ENCODE measurements around the gene NAA25.

GRCh38 chr12:112049351-112049750 lies 59.2 kb downstream of the NAA25 start:
- TF ChIP-seq MXI1 (IDR thresholded peaks at IDR 0.05; ENCODE audit: low read depth, low read length), result no peak
- TF ChIP-seq POLR2AphosphoS5 (IDR thresholded peaks at IDR 0.05; ENCODE audit: low read depth, low read length), result no peak
- no peak for TF ChIP-seq CTCF (IDR thresholded peaks at IDR 0.05)
- no peak for TF ChIP-seq ELF1 (IDR thresholded peaks at IDR 0.05)
- no peak for TF ChIP-seq RCOR1 (IDR thresholded peaks at IDR 0.05; ENCODE audit: low read length)
- TF ChIP-seq EZH2phosphoT487 (IDR thresholded peaks at IDR 0.05; ENCODE audit: borderline replicate concordance, low read depth), result no peak
- no peak for TF ChIP-seq MAX (IDR thresholded peaks at IDR 0.05; ENCODE audit: low read depth)
- no peak for TF ChIP-seq FOXM1 (IDR thresholded peaks at IDR 0.05; ENCODE audit: low read depth)

Data from SK-N-SH (cell line).